Activated CD4-positive, alpha-beta T cell treated with anti-CD3 and anti-CD28 coated beads for 1 hour (primary cell): ENCODE data around the gene GNAZ.
"Not testable (repeated sequence)": the region's sequence is repeated elsewhere in the genome, so short reads cannot be mapped to it uniquely, and the experiment has no call there.

Source experiments
- DNase-seq: peaks from one replicate; pipeline ENCODE4 v3.0.0-alpha.2; 2020

The GNAZ gene

DNA sequence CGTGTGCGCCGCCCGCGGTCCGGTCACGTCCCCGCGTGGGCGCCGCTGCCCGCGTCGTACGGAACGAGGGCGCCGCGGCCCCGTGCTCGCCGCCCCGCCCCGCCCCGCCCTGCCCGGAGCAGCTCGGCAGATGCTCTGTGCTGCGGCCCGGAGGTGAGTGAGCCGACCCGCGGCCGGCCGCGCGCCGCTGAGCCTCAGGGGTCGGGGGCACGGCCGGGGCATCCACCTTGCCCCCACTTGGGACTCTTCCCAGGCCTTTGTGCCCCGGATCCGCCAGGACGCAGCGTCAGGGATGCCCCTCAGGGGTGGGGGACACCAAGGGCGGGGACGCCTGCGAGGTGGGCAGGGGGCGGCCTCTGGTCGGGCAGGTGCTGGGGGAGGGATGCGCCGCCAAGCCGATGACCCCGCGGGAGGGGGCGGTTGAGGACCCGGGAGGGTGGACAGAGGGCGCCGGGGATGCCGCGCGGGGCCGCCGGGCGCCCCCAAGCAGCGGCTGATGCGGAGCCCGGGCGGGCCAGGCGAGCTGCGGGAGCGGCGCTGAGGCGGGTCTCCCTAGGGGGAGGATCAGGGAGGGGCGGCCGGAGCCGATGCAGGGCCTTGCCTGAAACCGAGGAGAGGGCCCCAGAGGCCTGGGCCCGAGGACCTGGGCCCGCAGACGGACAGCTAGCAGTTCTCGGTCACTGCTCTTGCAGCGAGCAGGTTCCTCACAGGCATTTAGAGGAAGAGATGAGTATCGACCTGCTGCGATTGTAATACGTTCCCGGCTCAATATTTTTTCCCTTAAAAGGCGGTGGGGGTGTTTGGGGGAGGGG lies at the start of gene GNAZ:
GNAZ (plus strand) TSS at position 102 of the 812 bp plus-strand sequence. CDS start 25,177 bp downstream, outside the sequence.
- DNase-seq: no peak

GRCh38 chr22:23020659-23021293 lies 49.5 kb upstream of the GNAZ start:
- no peak for DNase-seq

GRCh38 chr22:23021660-23022353 lies 48.5 kb upstream of the GNAZ start:
- DNase-seq: not testable (repeated sequence)

DNA sequence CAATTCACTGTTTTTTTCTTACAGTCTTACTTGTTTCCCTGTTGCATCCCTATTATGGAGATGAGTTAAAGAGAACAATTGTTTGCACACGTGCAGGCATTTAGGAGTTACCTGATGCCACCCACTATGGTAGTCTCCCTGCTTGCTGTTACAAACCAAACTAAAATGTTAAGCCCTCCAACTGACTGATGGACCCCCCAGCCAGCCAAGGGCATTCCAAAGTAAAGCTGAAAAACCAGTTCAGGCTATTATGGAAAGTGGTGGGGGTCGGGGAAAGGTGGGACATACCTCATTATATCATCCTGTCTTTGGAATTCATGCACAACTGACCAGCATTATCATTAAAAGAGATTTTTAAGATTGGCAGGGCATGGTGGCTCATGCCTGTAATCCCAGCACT lies 47.0 kb upstream of the GNAZ start:
- no peak for DNase-seq

- no peak for DNase-seq
Measured at GRCh38 chr22:23026777-23027176, 43.5 kb upstream of the GNAZ start.

DNA sequence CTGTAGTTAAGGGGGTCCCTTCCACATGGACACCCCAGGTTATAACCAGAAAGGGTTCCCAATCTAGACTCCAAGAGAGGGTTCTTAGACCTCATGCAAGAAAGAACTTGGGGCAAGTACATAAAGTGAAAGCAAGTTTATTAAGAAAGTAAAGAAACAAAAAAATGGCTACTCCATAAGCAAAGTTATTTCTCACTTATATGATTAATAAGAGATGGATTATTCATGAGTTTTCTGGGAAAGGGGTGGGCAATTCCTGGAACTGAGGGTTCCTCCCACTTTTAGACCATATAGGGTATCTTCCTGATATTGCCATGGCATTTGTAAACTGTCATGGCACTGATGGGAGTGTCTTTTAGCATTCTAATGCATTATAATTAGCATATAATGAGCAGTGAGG lies 42.5 kb upstream of the GNAZ start:
- DNase-seq: not testable (repeated sequence)

GRCh38 chr22:23029521-23030228 lies 40.6 kb upstream of the GNAZ start:
- DNase-seq: no peak

DNA sequence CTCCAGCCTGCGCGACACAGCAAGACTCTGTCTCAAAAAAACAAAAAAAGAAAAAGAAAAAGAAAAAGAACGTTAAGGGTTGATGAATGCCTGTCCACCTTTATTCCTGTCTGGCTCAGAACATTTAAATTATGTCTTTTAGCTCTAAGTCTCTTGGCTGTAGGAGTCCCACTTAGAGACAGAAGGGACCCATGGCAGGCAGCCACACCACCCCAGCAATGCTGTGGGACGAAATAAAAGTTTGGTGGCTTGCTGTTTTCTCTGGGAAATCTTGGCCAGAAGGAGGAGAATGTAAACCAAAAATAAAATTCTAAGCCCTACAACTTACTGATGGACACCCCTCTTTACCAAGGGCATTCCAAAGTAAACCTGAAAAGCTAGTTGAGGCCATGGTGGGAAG lies 38.9 kb upstream of the GNAZ start:
- DNase-seq: no peak

DNA sequence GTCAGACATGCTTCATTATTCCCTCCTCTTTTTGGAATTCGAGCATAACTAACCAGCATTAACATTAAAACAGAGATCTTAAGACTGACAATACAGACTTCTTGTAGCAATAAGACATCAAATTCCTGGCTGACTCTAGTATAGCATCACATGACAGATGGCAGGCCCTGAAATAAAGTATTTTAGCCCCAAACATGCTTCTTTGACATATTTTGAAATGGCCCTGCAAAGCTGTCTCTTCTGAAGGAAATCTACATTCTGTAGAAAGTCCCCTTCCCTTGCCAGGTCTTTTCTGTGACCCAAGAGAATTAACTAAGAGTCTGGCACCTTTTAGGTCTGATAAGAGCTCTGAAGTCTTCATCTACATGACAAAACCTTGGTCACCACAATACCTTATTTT lies 38.5 kb upstream of the GNAZ start:
- no peak for DNase-seq

- no peak for DNase-seq
Measured at GRCh38 chr22:23032658-23033057, 37.7 kb upstream of the GNAZ start.

GRCh38 chr22:23033116-23033905 lies 37.0 kb upstream of the GNAZ start:
- DNase-seq: no peak

- DNase-seq: no peak
Measured at GRCh38 chr22:23034621-23035556, 35.4 kb upstream of the GNAZ start.

DNA sequence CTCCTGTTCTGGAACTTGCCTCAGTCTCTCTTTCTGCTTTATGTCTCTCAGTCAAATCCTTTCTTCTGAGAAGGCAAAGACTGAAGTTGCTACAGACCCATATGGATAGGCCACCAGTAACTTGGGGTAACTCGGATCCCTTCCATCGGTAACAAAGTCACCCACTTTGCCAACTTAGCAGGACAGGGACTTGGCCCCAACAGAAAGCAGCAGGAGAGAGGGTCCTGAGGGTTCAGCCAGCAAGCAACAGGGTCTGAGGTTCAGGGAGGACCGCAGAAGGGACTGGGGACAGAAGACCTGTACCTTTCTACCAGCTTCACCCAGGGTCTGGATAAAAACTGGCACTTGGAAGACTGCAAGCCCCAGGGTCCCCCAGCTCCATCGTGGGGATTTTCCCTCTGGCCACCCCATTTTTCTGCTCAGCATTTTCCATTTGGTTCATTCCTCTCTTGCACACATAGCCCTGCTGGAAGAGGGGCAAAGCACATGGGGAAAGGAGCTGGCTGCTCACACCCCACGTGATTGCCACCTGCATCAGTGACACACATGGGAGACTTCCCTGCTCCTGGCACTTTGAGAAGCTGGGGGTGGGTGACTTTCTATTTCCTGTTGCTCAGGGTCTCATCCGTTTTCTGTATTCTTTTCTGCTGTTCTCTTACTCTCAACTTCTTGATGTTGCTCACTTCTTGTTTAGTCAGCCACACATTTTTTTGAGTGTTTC lies 34.6 kb upstream of the GNAZ start:
- DNase-seq: no peak

DNA sequence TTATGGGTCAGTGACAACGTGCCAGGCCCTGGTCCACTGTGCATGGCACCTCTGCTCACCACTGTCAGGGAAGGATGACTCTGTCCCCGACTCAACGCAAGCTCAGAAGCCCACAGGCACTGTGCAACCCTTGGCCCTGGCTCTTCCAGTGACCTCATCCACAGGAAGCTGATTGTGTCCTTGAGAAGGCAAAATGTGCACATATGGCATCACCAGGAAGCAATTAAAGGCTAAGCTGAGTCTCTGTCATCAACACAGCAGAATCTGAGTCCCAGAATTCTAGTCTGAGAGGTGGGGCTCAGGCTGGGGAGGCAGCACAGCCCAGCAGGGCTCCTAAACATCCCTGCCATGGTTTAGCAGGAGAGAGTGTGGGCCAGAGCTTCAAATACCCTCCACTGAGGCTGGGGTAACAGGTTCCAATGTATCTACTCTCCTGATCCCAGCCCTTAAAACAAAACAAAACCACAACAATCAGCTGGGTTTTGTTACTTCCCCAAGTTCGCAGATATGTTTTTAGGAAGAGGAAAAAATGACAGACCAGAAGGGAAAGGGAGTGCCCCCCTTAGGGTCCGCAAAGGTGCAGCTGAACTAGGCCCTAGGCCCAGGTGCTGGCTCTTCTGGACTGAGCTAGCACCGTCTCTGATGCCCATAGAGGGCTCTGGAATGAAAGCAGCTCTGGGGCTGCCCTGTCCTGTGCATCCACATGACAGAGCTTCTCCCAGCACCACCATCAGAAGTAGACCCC lies 33.5 kb upstream of the GNAZ start:
- DNase-seq: no peak

DNA sequence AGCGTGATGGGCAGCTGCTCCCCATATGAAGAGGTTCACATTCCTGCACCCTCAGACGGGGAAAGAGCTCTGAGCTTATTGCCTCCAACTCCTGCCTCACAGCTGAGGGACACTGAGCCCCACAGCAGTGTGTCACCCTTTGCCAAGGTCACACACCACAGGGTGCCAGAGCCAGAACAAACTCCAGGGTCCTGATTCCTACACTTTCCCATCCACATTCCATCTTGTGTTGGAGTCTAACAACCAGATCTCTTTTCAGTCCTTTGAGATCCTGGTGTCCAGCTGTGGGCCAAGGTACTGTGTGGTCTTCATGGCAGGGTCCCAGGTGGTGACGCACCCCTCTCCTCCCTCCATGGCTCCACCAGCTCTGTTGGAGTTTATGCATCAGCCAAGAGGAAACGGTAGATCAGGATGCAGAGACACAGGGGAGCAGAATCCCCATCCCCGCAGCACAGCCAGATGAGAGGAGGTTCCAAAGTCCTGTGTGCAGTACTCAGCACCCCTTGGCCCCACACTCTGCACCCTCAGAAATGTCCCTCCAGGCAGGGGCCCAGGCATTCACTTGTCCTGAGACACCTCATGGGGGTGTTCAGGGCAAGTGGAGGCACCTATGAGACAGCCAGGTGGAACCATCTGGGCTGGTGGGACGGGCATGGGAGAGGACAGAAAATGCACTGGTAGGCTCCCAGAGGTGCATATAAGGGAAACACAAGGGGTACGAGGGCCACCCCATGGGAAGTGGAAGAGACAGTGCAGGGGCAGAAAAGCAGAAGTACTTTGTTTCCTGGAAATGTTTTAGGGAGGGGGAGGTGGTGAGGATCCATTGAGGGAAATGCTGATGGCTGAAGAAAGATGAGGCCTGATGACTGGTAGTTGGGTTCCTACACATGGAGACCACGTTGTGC lies 32.6 kb upstream of the GNAZ start:
- no peak for DNase-seq

DNA sequence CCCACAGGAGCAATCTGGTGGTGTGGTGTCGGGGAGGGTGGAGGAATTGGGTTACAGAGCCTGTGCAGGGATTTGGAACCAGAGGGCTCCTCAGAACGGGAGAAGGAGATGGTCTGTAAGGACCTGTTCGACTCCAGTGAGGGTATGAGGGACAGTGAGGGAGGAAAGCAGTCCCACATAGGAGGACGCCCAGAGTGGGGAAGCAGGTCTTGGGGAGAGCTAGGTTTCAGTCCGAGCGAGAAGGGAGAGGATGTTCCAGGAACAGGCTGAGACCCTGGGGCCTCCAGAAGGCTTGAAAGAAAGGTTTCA lies 32.0 kb upstream of the GNAZ start:
- no peak for DNase-seq

DNA sequence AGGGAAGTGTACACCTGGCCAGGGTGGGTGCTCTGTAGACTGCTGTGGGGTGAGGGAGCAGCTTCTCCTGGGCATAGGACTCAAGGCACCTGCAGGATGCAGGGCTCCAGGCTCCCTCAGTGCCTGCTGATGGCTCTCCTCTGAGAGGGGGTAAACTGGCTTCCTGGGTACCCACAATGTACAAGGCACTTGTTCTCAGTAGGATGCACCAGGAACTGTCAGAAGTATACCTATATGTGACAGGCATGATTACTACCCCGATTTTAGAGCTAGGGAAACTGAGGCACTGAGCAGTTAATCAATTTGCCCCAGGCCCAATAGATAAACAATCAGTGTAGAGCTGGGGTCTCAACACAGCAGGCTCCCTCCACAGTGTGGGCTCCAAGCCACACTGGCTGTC lies 31.4 kb upstream of the GNAZ start:
- no peak for DNase-seq

DNA sequence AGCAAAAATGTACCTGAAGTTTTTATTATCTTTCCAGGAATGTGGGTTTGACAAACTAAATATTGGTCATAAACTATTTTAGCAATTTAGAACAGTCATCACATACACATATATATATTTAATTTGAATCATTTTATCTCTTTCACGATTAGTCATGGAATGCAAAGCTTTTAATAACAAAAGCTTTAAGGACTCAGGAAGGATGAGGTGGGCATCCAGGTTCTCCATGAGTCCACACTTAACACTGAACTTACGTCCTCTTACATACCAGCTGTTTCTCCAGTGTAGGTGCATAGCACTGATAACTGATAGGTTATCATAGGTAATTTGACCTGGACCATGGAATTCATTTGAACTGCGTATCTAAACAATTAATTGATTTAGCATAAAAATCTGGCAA lies 28.1 kb upstream of the GNAZ start:
- DNase-seq: no peak

DNA sequence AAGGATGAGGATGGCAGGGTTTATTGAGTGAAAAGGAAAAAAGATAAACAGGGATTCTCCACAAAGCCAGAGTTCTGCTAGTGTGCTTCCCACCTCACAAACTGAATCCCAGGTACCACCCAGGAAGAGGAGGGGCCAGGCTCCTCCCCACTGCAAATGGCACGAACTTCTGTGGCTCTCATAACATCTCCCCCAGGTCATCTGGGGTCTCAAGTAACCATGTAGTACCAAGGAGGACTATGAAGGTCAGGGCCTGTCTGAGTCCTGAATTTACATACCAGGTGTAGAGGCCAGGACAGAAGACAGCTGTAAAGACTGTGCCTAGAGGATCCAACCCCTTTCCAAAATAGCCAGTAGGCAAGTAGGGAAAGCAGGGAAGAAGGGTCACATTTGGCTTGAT lies 25.7 kb upstream of the GNAZ start:
- DNase-seq: no peak
